CD14-positive monocyte (primary cell): ENCODE measurements around the gene RAB26. TPM values are rescaled to one million over a fixed set of nuclear protein-coding genes. Genes with fewer than 3 reads are reported as not detected.

ENCODE experiments used
- DNase-seq, 3 donors: peaks; one replicate each; pipeline ENCODE4 v3.0.0-alpha.2; 2011 to 2022
- H2AFZ ChIP-seq: 2 replicates; pipeline ENCODE4 v1.6.0; 2012; ENCODE audit warnings: mild to moderate bottlenecking, low read depth, low read length, inconsistent platforms; ENCODE audit not compliant: insufficient read depth, poor library complexity, severe bottlenecking
- H3K27ac ChIP-seq, 2 donors: 1 replicate in 1 of 2; 2 replicates in 1 of 2; pipeline ENCODE4 v1.5.1; 2012 to 2013; ENCODE audit warnings: low read length in 2 of 2, control low read depth in 1 of 2, inconsistent platforms in 1 of 2, low read depth in 1 of 2, mild to moderate bottlenecking in 1 of 2
- H3K27me3 ChIP-seq, 2 donors: one replicate each; pipeline versions ENCODE4 v1.6.0 to v1.6.1; 2011 to 2013; ENCODE audit warnings: low read length in 2 of 2; ENCODE audit not compliant: control insufficient read depth in 2 of 2, insufficient read depth in 2 of 2
- H3K36me3 ChIP-seq, 2 donors: replicated peaks in 1 of 2; 1 replicate in 1 of 2; 2 replicates in 1 of 2; pipeline versions ENCODE4 v1.5.1 to v1.6.1; 2012 to 2013; ENCODE audit warnings: low read length in 2 of 2, control low read depth in 1 of 2, inconsistent platforms in 1 of 2, mild to moderate bottlenecking in 1 of 2; ENCODE audit not compliant: insufficient read depth in 2 of 2, control insufficient read depth in 1 of 2
- H3K4me1 ChIP-seq, 2 donors: 1 replicate in 1 of 2; 2 replicates in 1 of 2; pipeline versions ENCODE4 v1.5.1 to v1.6.1; 2012 to 2013; ENCODE audit warnings: low read length in 2 of 2, control low read depth in 1 of 2, inconsistent platforms in 1 of 2, mild to moderate bottlenecking in 1 of 2, moderate library complexity in 1 of 2; ENCODE audit not compliant: insufficient read depth in 2 of 2, control insufficient read depth in 1 of 2
- H3K4me2 ChIP-seq: replicated peaks from 2 replicates; pipeline ENCODE3; 2012; ENCODE audit warnings: low read length, moderate library complexity, mild to moderate bottlenecking; ENCODE audit not compliant: poor library complexity, severe bottlenecking; ENCODE audit errors: extremely low read depth
- H3K4me3 ChIP-seq, 3 experiments: fragments of 200-600 bp in 1 of 3; sonication (generic) in 1 of 3; replicated peaks in 1 of 3; 1 replicate in 2 of 3; 2 replicates in 1 of 3; pipeline ENCODE4 v1.5.1; 2011 to 2013; ENCODE audit warnings: low read length in 3 of 3, mild to moderate bottlenecking in 3 of 3, control low read depth in 2 of 3, low read depth in 2 of 3, inconsistent platforms in 1 of 3, moderate library complexity in 1 of 3
- H3K79me2 ChIP-seq: 2 replicates; pipeline ENCODE4 v1.6.0; 2012; ENCODE audit warnings: mild to moderate bottlenecking, control low read depth, inconsistent platforms, low read length, moderate library complexity; ENCODE audit not compliant: insufficient read depth
- H3K9ac ChIP-seq: 2 replicates; pipeline ENCODE4 v1.6.0; 2017; ENCODE audit warnings: low read length, mild to moderate bottlenecking; ENCODE audit not compliant: insufficient read depth, poor library complexity, severe bottlenecking
- H3K9me3 ChIP-seq, 2 donors: replicated peaks in 1 of 2; 1 replicate in 1 of 2; 2 replicates in 1 of 2; pipeline versions ENCODE4 v1.5.1 to v1.6.1; 2012 to 2013; ENCODE audit warnings: low read length in 2 of 2, control low read depth in 1 of 2; ENCODE audit not compliant: control insufficient read depth in 1 of 2, insufficient read depth in 1 of 2
- H4K20me1 ChIP-seq: 2 replicates; pipeline ENCODE4 v1.6.0; 2012; ENCODE audit warnings: mild to moderate bottlenecking, low read length, control low read depth, moderate library complexity; ENCODE audit not compliant: insufficient read depth
- H3K27ac Mint-ChIP-seq, 7 donors: one replicate each; pipeline ENCODE4 v1.8.0; 2020; ENCODE audit warnings: mild to moderate bottlenecking in 7 of 7, mixed read lengths in 7 of 7, moderate library complexity in 6 of 7, inconsistent platforms in 2 of 7
- H3K27me3 Mint-ChIP-seq, 3 donors: one replicate each; pipeline ENCODE4 v1.8.0; 2021 to 2022; ENCODE audit warnings: low read depth in 3 of 3, mild to moderate bottlenecking in 3 of 3, mixed read lengths in 3 of 3, moderate library complexity in 3 of 3, inconsistent platforms in 1 of 3
- H3K36me3 Mint-ChIP-seq, 2 donors: one replicate each; pipeline ENCODE4 v1.8.0; 2020; ENCODE audit warnings: mixed read lengths in 2 of 2, inconsistent platforms in 1 of 2, mild to moderate bottlenecking in 1 of 2
- H3K4me1 Mint-ChIP-seq: one replicate; pipeline ENCODE4 v1.8.0; 2020; ENCODE audit warnings: mild to moderate bottlenecking, mixed read lengths
- H3K4me3 Mint-ChIP-seq, 2 donors: one replicate each; pipeline ENCODE4 v1.8.0; 2020; ENCODE audit warnings: mild to moderate bottlenecking in 2 of 2, mixed read lengths in 2 of 2, moderate library complexity in 1 of 2
- H3K9me3 Mint-ChIP-seq, 7 donors: one replicate each; pipeline ENCODE4 v1.8.0; 2020 to 2022; ENCODE audit warnings: mixed read lengths in 7 of 7, mild to moderate bottlenecking in 6 of 7, moderate library complexity in 6 of 7, inconsistent platforms in 2 of 7
- WGBS: methylation state at CpG from one replicate; pipeline ENCODE4 v1.1.5; 2013; ENCODE audit warnings: missing lambda C conversion rate; ENCODE audit not compliant: insufficient coverage; 5-methylcytosine and 5-hydroxymethylcytosine counted together
- intact Hi-C, 2 donors: fragments of 100-400 bp; cut with micrococcal nuclease; formaldehyde crosslinking; loops; one replicate each; pipeline versions ENCODE4 v1.15.0 to v1.15.1; 2023
- polyA plus RNA-seq, 3 donors: library from polyadenylated mRNA; depleted of rRNA in 1 of 3; unstranded in 2 of 3; stranded (reverse) in 1 of 3; fragments of 300-500 nt in 2 of 3; fragments of >200 nt in 1 of 3; fragmentation: Illumina TruSeq in 2 of 3; gene quantifications; 1 replicate in 2 of 3; 2 replicates in 1 of 3; pipeline ENCODE4 v1.2.3, GENCODE V29; 2012 to 2021
- TF ChIP-seq, protein P1 (sequence below): fragments of 200-600 bp; IDR thresholded peaks from one replicate; pipeline ENCODE4 v1.8.0; 2022; ENCODE audit warnings: antibody characterized with exemption, mild to moderate bottlenecking

RAB26 gene
- polyA plus RNA-seq, 3 donors: not detected

DNA sequence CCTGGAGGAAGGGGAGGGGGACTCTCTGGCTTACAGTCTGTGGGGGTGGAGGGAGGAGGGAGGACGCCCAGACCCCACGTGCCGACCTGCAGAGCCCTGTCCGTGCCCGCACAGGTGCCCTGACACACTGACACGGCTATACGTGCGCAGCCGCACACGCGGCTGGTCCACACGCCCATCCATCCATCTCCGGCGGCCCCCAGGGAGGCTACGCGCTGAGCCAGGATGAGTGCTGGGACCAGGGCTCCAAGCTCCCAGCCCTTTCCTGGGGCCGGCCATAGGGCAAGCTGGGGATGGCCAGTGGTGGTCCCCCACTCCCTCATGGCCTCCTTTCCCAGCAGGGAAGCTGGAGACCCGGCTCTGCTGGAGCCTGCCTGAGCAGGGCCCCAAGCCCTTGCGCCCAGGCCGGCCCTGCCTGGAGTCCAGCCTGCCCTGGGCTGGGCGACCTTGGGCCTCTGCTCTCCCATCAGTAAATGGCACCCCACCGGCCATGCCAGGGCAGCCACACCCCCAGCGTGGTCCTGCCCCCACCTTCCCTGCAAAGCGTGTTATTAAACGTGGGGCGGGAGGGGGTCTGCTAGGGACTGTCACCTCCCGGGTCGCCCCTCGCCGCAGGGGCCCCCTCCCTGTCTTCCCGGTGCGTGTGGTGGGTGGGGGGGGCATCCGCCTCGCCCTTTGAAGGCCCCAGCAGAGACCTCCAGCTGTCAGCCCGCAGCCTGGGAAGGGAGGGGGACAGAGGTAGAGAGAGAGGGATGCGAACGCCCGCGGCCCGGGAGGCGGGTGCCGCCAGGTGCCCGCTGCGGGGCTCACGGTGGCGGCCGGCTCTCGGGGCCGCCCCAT is 47.1 kb downstream of the RAB26 start:
- no peak for DNase-seq
- Histone ChIP-seq H3K9me3 (peaks cover 0 to 7% of the 10 kb centered on the region in 2 donors), H3K36me3 (no peaks in the 10 kb centered on the region), H3K4me2 (peak overlapping the region; percentile 22), H3K9ac (no peak overlapping the region), H3K27me3 (peaks cover 35 to 54% of the 10 kb centered on the region in 2 donors), H2AFZ (no peak overlapping the region), H3K27ac (no peak overlapping the region), H4K20me1 (no peaks in the 10 kb centered on the region), H3K4me1 (peaks cover 3 to 7% of the 10 kb centered on the region in 2 donors), H3K79me2 (no peaks in the 10 kb centered on the region), H3K4me3 (no peak overlapping the region)
- peak overlapping the region in 1 of 2 donors; percentile 69 for H3K4me3 Mint-ChIP-seq
- under 1% methylated on average over 40 of the region's 49 CpGs for WGBS
- peaks cover 4% of the 10 kb centered on the region for H3K4me1 Mint-ChIP-seq
- H3K36me3 Mint-ChIP-seq: no peaks in the 10 kb centered on the region
- H3K27me3 Mint-ChIP-seq: peaks cover 53 to 73% (median 58%) of the 10 kb centered on the region in 3 donors
- peak overlapping the region in 1 of 7 donors; percentile 53 for H3K27ac Mint-ChIP-seq
- TF ChIP-seq, protein P1, sequence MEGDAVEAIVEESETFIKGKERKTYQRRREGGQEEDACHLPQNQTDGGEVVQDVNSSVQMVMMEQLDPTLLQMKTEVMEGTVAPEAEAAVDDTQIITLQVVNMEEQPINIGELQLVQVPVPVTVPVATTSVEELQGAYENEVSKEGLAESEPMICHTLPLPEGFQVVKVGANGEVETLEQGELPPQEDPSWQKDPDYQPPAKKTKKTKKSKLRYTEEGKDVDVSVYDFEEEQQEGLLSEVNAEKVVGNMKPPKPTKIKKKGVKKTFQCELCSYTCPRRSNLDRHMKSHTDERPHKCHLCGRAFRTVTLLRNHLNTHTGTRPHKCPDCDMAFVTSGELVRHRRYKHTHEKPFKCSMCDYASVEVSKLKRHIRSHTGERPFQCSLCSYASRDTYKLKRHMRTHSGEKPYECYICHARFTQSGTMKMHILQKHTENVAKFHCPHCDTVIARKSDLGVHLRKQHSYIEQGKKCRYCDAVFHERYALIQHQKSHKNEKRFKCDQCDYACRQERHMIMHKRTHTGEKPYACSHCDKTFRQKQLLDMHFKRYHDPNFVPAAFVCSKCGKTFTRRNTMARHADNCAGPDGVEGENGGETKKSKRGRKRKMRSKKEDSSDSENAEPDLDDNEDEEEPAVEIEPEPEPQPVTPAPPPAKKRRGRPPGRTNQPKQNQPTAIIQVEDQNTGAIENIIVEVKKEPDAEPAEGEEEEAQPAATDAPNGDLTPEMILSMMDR: no peak
- intact Hi-C loops: loop anchor here in 1 of 2 donors (5.0 kb wide), 1 partner anchor 57 kb away; the partner anchor contains the start of gene ECI1
- peaks cover 0 to 13% (median 4%) of the 10 kb centered on the region in 7 donors for H3K9me3 Mint-ChIP-seq

DNA sequence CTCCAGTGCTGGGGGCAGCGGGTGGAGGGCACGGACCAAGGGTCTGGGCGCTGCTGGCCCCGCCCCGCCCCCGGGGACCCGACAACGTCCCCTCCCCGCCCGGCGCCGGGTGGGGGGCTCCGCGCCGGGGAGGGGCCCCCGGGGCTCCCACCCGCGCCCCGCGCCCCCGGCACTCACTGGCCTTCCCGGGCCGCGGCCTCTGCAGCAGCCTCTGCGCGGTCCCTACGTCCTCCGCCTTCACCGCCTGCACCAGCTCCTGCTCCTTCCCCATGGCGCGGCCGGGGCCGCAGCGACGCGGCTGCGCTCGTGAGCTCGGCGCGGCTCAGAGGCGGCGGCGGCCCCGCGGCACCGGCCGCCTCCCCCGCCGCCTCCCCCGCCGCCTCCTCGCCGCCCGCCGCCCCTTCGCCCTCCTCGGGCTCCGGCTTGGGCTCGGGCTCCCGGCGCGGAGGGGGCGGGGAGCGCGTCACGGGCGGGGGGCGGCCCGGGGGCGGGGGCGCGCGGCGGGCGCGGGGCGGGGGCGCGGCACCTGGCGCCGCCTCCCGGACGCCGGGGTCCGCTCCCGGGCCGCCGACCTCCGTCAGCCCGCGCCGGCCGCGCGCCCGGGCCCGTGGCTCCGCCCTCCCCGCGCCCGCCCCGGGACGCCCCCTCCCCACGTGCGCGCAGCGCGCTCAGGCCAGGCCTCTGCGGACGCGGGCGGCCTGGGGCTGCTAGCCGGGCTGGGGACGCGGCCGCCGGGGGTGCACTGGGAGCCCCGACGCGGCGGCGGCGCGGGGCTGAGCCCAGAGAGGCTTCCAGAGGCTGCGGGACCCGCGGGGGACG is 47.9 kb downstream of the RAB26 start, which contains the start of gene CASKIN1:
CASKIN1 (minus strand) TSS at position 444 of the 819 bp plus-strand sequence; CDS start at position 271, 173 bp downstream.
- peak; percentile 10 to 31 (median 27) for DNase-seq
- H3K36me3 Mint-ChIP-seq: no peaks in the 10 kb centered on the region

More for the DNA sequence above, 47.9 kb downstream of the RAB26 start, which contains the start of gene CASKIN1:
- Mint-ChIP-seq H3K27ac (no peak within 1 kb of the TSS), H3K9me3 (peaks cover 0 to 13% (median 4%) of the 10 kb centered on the region in 7 donors), H3K4me1 (peaks cover 4% of the 10 kb centered on the region), H3K4me3 (peak within 1 kb of the TSS; percentile 27 to 76), H3K27me3 (peaks cover 53 to 79% (median 60%) of the 10 kb centered on the region in 3 donors)
- Histone ChIP-seq H4K20me1 (no peaks in the 10 kb centered on the region), H3K4me3 (no peak within 1 kb of the TSS), H3K4me1 (peaks cover 3 to 7% of the 10 kb centered on the region in 2 donors), H3K36me3 (no peaks in the 10 kb centered on the region), H3K9ac (no peak within 1 kb of the TSS), H3K9me3 (peaks cover 0 to 7% of the 10 kb centered on the region in 2 donors), H3K27ac (no peak within 1 kb of the TSS), H3K27me3 (peaks cover 35 to 54% of the 10 kb centered on the region in 2 donors), H3K4me2 (peak within 1 kb of the TSS; percentile 22), H3K79me2 (no peaks in the 10 kb centered on the region), H2AFZ (no peak within 1 kb of the TSS)
- under 1% methylated on average over 99 of the region's 129 CpGs for WGBS
- TF ChIP-seq, protein P1: no peak
- intact Hi-C loops: loop anchor here in 1 of 2 donors (5.0 kb wide), 1 partner anchor 56 kb away; the partner anchor contains the start of gene ECI1
